NOMO-1 treated with dmso at 0.1 percent for 144 hours (cell line): ENCODE results near the gene CBFA2T2.
A peak's percentile ranks its signal among the peaks of the same experiment; 100 is the strongest.
"Not testable (repeated sequence)": the region's sequence is repeated elsewhere in the genome, so short reads cannot be mapped to it uniquely, and the experiment has no call there.

Source experiments
- DNase-seq: peaks from one replicate; lab custom pipeline; 2025; ENCODE audit not compliant: unreplicated experiment; lab: John Stamatoyannopoulos, UW

CBFA2T2 gene

GRCh38 chr20:33689973-33690372 lies 200.1 kb downstream of the CBFA2T2 start:
- DNase-seq, result peak; percentile 60

- no peak for DNase-seq
Observed at GRCh38 chr20:33693289-33693688, 203.4 kb downstream of the CBFA2T2 start.

- no peak for DNase-seq
Observed at GRCh38 chr20:33693741-33694638, 204.1 kb downstream of the CBFA2T2 start.

GRCh38 chr20:33694639-33695012 lies 204.7 kb downstream of the CBFA2T2 start:
- no peak for DNase-seq

GRCh38 chr20:33696448-33696847 lies 206.6 kb downstream of the CBFA2T2 start:
- DNase-seq, result no peak

- DNase-seq, result peak; percentile 58
Observed at GRCh38 chr20:33697129-33697528, 207.2 kb downstream of the CBFA2T2 start.

- DNase-seq, result not testable (repeated sequence)
Observed at GRCh38 chr20:33698966-33699365, 209.1 kb downstream of the CBFA2T2 start.
